Measurements from ENCODE around the gene PANK3.

DNA sequence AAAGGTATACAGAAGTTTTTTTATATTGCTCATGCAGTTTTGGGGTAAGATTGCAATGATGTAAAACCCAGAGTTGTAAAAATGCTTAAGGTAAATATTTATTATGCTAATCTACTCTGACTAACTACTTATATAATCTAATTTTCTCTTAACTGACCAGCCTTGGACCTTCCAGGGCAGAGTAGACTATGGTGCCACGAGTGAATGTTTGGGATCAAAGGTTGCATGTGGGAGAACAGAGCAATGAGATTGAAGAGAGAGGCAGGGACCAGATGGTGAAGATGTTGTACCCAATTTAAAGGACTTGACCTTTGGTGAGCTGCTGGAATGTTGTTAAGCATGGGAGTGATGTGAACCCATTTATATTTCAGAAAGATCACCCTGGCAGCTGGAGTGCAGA, 34.8 kb upstream of the PANK3 start:
- no peak for TF ChIP-seq REST (IDR thresholded peaks at IDR 0.05; ENCODE audit: insufficient read depth in 1 of 2, low read depth in 2 of 2, low read length in 1 of 2)
- TF ChIP-seq, protein P1, sequence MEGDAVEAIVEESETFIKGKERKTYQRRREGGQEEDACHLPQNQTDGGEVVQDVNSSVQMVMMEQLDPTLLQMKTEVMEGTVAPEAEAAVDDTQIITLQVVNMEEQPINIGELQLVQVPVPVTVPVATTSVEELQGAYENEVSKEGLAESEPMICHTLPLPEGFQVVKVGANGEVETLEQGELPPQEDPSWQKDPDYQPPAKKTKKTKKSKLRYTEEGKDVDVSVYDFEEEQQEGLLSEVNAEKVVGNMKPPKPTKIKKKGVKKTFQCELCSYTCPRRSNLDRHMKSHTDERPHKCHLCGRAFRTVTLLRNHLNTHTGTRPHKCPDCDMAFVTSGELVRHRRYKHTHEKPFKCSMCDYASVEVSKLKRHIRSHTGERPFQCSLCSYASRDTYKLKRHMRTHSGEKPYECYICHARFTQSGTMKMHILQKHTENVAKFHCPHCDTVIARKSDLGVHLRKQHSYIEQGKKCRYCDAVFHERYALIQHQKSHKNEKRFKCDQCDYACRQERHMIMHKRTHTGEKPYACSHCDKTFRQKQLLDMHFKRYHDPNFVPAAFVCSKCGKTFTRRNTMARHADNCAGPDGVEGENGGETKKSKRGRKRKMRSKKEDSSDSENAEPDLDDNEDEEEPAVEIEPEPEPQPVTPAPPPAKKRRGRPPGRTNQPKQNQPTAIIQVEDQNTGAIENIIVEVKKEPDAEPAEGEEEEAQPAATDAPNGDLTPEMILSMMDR (IDR thresholded peaks at IDR 0.05), result no peak
- no peak for TF ChIP-seq TCF7L2 (IDR thresholded peaks at IDR 0.05; ENCODE audit: low read depth, low read length)
